WTC11 (cell line): ENCODE results near the gene SLC9A9. TPM values are rescaled to one million over a fixed set of nuclear protein-coding genes. Genes with fewer than 3 reads are reported as not detected.

Experiments used
- ATAC-seq: fragments of 200-7000 bp; cut with Tn5 transposase; 2 replicates; pipeline ENCODE4 v1.10.0; 2021; ENCODE audit warnings: mild to moderate bottlenecking, moderate library complexity
- CTCF ChIA-PET: fragments of 300-600 bp; sonication (Branson Sonifier 250); formaldehyde crosslinking; loops from one replicate; lab custom pipeline; 2021; ENCODE audit warnings: antibody characterized with exemption; lab: Charles Lee
- POLR2A ChIA-PET: fragments of 350-600 bp; sonication (Branson Sonifier 250); formaldehyde crosslinking; loops from one replicate; lab custom pipeline; 2021; ENCODE audit warnings: antibody characterized with exemption; lab: Charles Lee
- DNase-seq: peaks from one replicate; pipeline ENCODE4 v3.0.0; 2021; ENCODE audit warnings: low spot score
- H3K27ac Mint-ChIP-seq: 2 replicates; pipeline ENCODE4 v1.8.0; 2021; ENCODE audit warnings: mixed read lengths
- H3K27me3 Mint-ChIP-seq: 2 replicates; pipeline ENCODE4 v1.8.0; 2021; ENCODE audit warnings: low read depth, mild to moderate bottlenecking, moderate library complexity, mixed read lengths
- H3K36me3 Mint-ChIP-seq: 2 replicates; pipeline ENCODE4 v1.8.0; 2021; ENCODE audit warnings: mixed read lengths
- H3K4me1 Mint-ChIP-seq: 2 replicates; pipeline ENCODE4 v1.8.0; 2022; ENCODE audit warnings: mixed read lengths
- H3K4me3 Mint-ChIP-seq: 2 replicates; pipeline ENCODE4 v1.8.0; 2021; ENCODE audit warnings: mild to moderate bottlenecking, moderate library complexity, mixed read lengths
- H3K9me3 Mint-ChIP-seq: 2 replicates; pipeline ENCODE4 v1.8.0; 2021; ENCODE audit warnings: mixed read lengths
- AFF4 ChIP-seq: sonication (generic); formaldehyde crosslinking; IDR thresholded peaks from 2 replicates; pipeline ENCODE4 v1.8.1; 2023; ENCODE audit warnings: mild to moderate bottlenecking, missing genetic modification reagents, borderline replicate concordance
- ATF1 ChIP-seq: sonication (generic); formaldehyde crosslinking; IDR thresholded peaks from 2 replicates; pipeline ENCODE4 v1.8.1; 2023; ENCODE audit warnings: mild to moderate bottlenecking, moderate library complexity, missing genetic modification reagents
- CBFB ChIP-seq: sonication (generic); formaldehyde crosslinking; IDR thresholded peaks from 2 replicates; pipeline ENCODE4 v1.8.1; 2022; ENCODE audit warnings: mild to moderate bottlenecking, low read depth, missing genetic modification reagents
- ESRRA ChIP-seq: sonication (generic); formaldehyde crosslinking; IDR thresholded peaks from 2 replicates; pipeline ENCODE4 v1.8.1; 2022; ENCODE audit warnings: mild to moderate bottlenecking, missing genetic modification reagents, borderline replicate concordance
- FOXP1 ChIP-seq: sonication (generic); formaldehyde crosslinking; IDR thresholded peaks from 2 replicates; pipeline ENCODE4 v1.8.0; 2022; ENCODE audit warnings: missing genetic modification reagents, mild to moderate bottlenecking, moderate library complexity, borderline replicate concordance
- KAT7 ChIP-seq: sonication (generic); formaldehyde crosslinking; IDR thresholded peaks from 2 replicates; pipeline ENCODE4 v1.8.1; 2023; ENCODE audit warnings: missing genetic modification reagents, mild to moderate bottlenecking, borderline replicate concordance
- NFATC4 ChIP-seq: fragments of 250-450 bp; sonication (Bioruptor Pico); IDR thresholded peaks from 2 replicates; pipeline ENCODE4 v1.9.0; 2021; ENCODE audit warnings: mild to moderate bottlenecking
- PRRX2 ChIP-seq: fragments of 250-450 bp; sonication (Bioruptor Pico); IDR thresholded peaks from 2 replicates; pipeline ENCODE4 v1.8.0; 2021; ENCODE audit warnings: mild to moderate bottlenecking
- USF1 ChIP-seq: sonication (generic); formaldehyde crosslinking; IDR thresholded peaks from 2 replicates; pipeline ENCODE4 v1.8.0; 2022; ENCODE audit warnings: mild to moderate bottlenecking, missing genetic modification reagents
- USF2 ChIP-seq: sonication (generic); formaldehyde crosslinking; IDR thresholded peaks from 2 replicates; pipeline ENCODE4 v1.8.1; 2023; ENCODE audit warnings: mild to moderate bottlenecking, missing genetic modification reagents, moderate library complexity
- ZNF121 ChIP-seq: sonication (generic); formaldehyde crosslinking; IDR thresholded peaks from 2 replicates; pipeline ENCODE4 v1.8.0; 2023; ENCODE audit warnings: missing genetic modification reagents
- ZNF423 ChIP-seq: fragments of 250-450 bp; sonication (Bioruptor Pico); IDR thresholded peaks from 2 replicates; pipeline ENCODE4 v2.1.2; 2022; ENCODE audit warnings: mild to moderate bottlenecking, moderate library complexity
- ZNF512 ChIP-seq: sonication (generic); formaldehyde crosslinking; IDR thresholded peaks from 2 replicates; pipeline ENCODE4 v1.8.1; 2022; ENCODE audit warnings: missing genetic modification reagents, borderline replicate concordance
- total RNA-seq: library from RNA; stranded (reverse); gene quantifications from 3 replicates; pipeline ENCODE4 v1.2.3, GENCODE V29; 2021
- TF ChIP-seq, protein P1 (sequence below): sonication (generic); formaldehyde crosslinking; IDR thresholded peaks from 2 replicates; pipeline ENCODE4 v1.8.0; 2022; ENCODE audit warnings: mild to moderate bottlenecking, missing genetic modification reagents
- TF ChIP-seq, protein P2 (sequence below): sonication (generic); formaldehyde crosslinking; IDR thresholded peaks from 2 replicates; pipeline ENCODE4 v1.8.0; 2022; ENCODE audit warnings: mild to moderate bottlenecking, missing genetic modification reagents
- TF ChIP-seq, protein P3 (sequence below): sonication (generic); formaldehyde crosslinking; IDR thresholded peaks from 2 replicates; pipeline ENCODE4 v1.8.1; 2022; ENCODE audit warnings: low read depth, mild to moderate bottlenecking, moderate library complexity, missing genetic modification reagents, borderline replicate concordance
- TF ChIP-seq, protein P4 (sequence below): fragments of 200-600 bp; IDR thresholded peaks from 2 replicates; pipeline ENCODE4 v1.8.0; 2022; ENCODE audit warnings: antibody characterized with exemption
- TF ChIP-seq, protein P5 (sequence below): sonication (generic); formaldehyde crosslinking; conservative IDR thresholded peaks from 2 replicates; pipeline ENCODE4 v1.8.1; 2022; ENCODE audit warnings: mild to moderate bottlenecking, missing genetic modification reagents
- TF ChIP-seq, protein P6 (sequence below): sonication (generic); formaldehyde crosslinking; IDR thresholded peaks from 2 replicates; pipeline ENCODE4 v1.8.0; 2022; ENCODE audit warnings: missing genetic modification reagents

The SLC9A9 gene
- total RNA-seq, 1 experiment from 2014 or later: 1.2 TPM

DNA sequence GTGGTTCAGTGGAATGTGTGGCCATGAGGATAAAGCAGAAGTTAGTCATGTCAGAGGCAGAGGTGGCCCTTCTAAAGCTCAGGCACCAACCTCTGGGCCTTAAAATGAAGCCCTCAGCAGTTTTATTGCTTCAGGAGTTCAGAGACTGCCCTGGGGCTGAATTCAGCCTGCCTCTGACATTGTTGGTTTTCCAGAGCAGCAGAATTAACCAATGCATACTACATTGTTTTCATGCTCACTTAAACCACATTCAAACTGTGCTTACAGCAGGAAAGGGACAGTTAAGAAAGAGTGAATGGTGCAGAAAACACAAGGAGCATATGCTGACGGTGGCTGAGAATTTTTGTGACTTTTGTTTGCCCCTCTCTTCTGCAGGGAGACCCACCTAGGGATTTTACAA, 408.5 kb downstream of the SLC9A9 start:
- TF ChIP-seq ZNF512 (CRISPR knock-in tag): no peak
- TF ChIP-seq NFATC4 (CRISPR knock-in tag): no peak
- TF ChIP-seq ESRRA (CRISPR knock-in tag): no peak
- TF ChIP-seq CBFB: no peak
- TF ChIP-seq, protein P1, sequence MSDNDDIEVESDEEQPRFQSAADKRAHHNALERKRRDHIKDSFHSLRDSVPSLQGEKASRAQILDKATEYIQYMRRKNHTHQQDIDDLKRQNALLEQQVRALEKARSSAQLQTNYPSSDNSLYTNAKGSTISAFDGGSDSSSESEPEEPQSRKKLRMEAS (CRISPR knock-in tag): no peak
- TF ChIP-seq, protein P2, sequence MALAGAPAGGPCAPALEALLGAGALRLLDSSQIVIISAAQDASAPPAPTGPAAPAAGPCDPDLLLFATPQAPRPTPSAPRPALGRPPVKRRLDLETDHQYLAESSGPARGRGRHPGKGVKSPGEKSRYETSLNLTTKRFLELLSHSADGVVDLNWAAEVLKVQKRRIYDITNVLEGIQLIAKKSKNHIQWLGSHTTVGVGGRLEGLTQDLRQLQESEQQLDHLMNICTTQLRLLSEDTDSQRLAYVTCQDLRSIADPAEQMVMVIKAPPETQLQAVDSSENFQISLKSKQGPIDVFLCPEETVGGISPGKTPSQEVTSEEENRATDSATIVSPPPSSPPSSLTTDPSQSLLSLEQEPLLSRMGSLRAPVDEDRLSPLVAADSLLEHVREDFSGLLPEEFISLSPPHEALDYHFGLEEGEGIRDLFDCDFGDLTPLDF (CRISPR knock-in tag): no peak
- no peak for TF ChIP-seq ZNF121
- TF ChIP-seq PRRX2: no peak
- no peak for TF ChIP-seq FOXP1 (CRISPR knock-in tag)
- TF ChIP-seq AFF4: no peak
- H3K27ac Mint-ChIP-seq: no peak overlapping the region
- H3K36me3 Mint-ChIP-seq: no peaks in the 10 kb centered on the region
- peaks cover 13% of the 10 kb centered on the region for H3K4me1 Mint-ChIP-seq
- no peak overlapping the region for H3K4me3 Mint-ChIP-seq
- POLR2A ChIA-PET: no interaction called here
- peaks cover 12% of the 10 kb centered on the region for H3K9me3 Mint-ChIP-seq
- DNase-seq (no peak), ATAC-seq (no peak)
- CTCF ChIA-PET: no interaction called here
- no peaks in the 10 kb centered on the region for H3K27me3 Mint-ChIP-seq

GRCh38 chr3:143437405-143437804, 410.9 kb downstream of the SLC9A9 start:
- DNase-seq (no peak), ATAC-seq (no peak)
- ChIA-PET POLR2A (no interaction called here), CTCF (no interaction called here)
- Mint-ChIP-seq H3K36me3 (no peaks in the 10 kb centered on the region), H3K27me3 (no peaks in the 10 kb centered on the region), H3K9me3 (no peaks in the 10 kb centered on the region), H3K4me1 (peaks cover 10% of the 10 kb centered on the region), H3K27ac (no peak overlapping the region), H3K4me3 (no peak overlapping the region)
- TF ChIP-seq KAT7 (CRISPR knock-in tag) (no peak), ZNF423 (no peak), USF1 (CRISPR knock-in tag) (no peak), USF2 (CRISPR knock-in tag) (no peak), ATF1 (CRISPR knock-in tag) (no peak)
- TF ChIP-seq, protein P3, sequence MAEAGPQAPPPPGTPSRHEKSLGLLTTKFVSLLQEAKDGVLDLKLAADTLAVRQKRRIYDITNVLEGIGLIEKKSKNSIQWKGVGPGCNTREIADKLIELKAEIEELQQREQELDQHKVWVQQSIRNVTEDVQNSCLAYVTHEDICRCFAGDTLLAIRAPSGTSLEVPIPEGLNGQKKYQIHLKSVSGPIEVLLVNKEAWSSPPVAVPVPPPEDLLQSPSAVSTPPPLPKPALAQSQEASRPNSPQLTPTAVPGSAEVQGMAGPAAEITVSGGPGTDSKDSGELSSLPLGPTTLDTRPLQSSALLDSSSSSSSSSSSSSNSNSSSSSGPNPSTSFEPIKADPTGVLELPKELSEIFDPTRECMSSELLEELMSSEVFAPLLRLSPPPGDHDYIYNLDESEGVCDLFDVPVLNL (CRISPR knock-in tag): no peak
- TF ChIP-seq, protein P4, sequence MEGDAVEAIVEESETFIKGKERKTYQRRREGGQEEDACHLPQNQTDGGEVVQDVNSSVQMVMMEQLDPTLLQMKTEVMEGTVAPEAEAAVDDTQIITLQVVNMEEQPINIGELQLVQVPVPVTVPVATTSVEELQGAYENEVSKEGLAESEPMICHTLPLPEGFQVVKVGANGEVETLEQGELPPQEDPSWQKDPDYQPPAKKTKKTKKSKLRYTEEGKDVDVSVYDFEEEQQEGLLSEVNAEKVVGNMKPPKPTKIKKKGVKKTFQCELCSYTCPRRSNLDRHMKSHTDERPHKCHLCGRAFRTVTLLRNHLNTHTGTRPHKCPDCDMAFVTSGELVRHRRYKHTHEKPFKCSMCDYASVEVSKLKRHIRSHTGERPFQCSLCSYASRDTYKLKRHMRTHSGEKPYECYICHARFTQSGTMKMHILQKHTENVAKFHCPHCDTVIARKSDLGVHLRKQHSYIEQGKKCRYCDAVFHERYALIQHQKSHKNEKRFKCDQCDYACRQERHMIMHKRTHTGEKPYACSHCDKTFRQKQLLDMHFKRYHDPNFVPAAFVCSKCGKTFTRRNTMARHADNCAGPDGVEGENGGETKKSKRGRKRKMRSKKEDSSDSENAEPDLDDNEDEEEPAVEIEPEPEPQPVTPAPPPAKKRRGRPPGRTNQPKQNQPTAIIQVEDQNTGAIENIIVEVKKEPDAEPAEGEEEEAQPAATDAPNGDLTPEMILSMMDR: no peak
- TF ChIP-seq, protein P5, sequence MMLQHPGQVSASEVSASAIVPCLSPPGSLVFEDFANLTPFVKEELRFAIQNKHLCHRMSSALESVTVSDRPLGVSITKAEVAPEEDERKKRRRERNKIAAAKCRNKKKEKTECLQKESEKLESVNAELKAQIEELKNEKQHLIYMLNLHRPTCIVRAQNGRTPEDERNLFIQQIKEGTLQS (CRISPR knock-in tag): no peak
- TF ChIP-seq, protein P6, sequence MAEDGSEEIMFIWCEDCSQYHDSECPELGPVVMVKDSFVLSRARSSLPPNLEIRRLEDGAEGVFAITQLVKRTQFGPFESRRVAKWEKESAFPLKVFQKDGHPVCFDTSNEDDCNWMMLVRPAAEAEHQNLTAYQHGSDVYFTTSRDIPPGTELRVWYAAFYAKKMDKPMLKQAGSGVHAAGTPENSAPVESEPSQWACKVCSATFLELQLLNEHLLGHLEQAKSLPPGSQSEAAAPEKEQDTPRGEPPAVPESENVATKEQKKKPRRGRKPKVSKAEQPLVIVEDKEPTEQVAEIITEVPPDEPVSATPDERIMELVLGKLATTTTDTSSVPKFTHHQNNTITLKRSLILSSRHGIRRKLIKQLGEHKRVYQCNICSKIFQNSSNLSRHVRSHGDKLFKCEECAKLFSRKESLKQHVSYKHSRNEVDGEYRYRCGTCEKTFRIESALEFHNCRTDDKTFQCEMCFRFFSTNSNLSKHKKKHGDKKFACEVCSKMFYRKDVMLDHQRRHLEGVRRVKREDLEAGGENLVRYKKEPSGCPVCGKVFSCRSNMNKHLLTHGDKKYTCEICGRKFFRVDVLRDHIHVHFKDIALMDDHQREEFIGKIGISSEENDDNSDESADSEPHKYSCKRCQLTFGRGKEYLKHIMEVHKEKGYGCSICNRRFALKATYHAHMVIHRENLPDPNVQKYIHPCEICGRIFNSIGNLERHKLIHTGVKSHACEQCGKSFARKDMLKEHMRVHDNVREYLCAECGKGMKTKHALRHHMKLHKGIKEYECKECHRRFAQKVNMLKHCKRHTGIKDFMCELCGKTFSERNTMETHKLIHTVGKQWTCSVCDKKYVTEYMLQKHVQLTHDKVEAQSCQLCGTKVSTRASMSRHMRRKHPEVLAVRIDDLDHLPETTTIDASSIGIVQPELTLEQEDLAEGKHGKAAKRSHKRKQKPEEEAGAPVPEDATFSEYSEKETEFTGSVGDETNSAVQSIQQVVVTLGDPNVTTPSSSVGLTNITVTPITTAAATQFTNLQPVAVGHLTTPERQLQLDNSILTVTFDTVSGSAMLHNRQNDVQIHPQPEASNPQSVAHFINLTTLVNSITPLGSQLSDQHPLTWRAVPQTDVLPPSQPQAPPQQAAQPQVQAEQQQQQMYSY (CRISPR knock-in tag): no peak
